ENCODE data around the gene CDK5R2.

CDK5R2 gene

GRCh38 chr2:218990612-218991011 lies 31.1 kb downstream of the CDK5R2 start:
- H3K27me3 Mint-ChIP-seq (ENCODE audit: low read depth) = peaks cover 94% of the 10 kb centered on the region

GRCh38 chr2:218991674-218992168 lies 32.3 kb downstream of the CDK5R2 start:
- H3K27ac Mint-ChIP-seq = no peak overlapping the region
- H3K4me3 Mint-ChIP-seq = no peak overlapping the region
- H3K27me3 Mint-ChIP-seq (ENCODE audit: low read depth) = peaks cover 91% of the 10 kb centered on the region
- no peaks in the 10 kb centered on the region for H3K36me3 Mint-ChIP-seq (ENCODE audit: low read depth)
- H3K9me3 Mint-ChIP-seq = no peaks in the 10 kb centered on the region
- peaks cover 4% of the 10 kb centered on the region for H3K4me1 Mint-ChIP-seq (ENCODE audit: low read depth)

More at GRCh38 chr2:218990612-218991011, 31.1 kb downstream of the CDK5R2 start:
- Mint-ChIP-seq H3K27ac (no peak overlapping the region), H3K4me1 (ENCODE audit: low read depth) (peaks cover 6% of the 10 kb centered on the region), H3K9me3 (no peaks in the 10 kb centered on the region), H3K4me3 (no peak overlapping the region), H3K36me3 (ENCODE audit: low read depth) (no peaks in the 10 kb centered on the region)

- Mint-ChIP-seq H3K9me3 (no peaks in the 10 kb centered on the region), H3K4me1 (ENCODE audit: low read depth) (peaks cover 4% of the 10 kb centered on the region), H3K36me3 (ENCODE audit: low read depth) (no peaks in the 10 kb centered on the region), H3K4me3 (no peak overlapping the region), H3K27ac (no peak overlapping the region), H3K27me3 (ENCODE audit: low read depth) (peaks cover 89% of the 10 kb centered on the region)
Measured at GRCh38 chr2:218992196-218992595, 32.7 kb downstream of the CDK5R2 start.

DNA sequence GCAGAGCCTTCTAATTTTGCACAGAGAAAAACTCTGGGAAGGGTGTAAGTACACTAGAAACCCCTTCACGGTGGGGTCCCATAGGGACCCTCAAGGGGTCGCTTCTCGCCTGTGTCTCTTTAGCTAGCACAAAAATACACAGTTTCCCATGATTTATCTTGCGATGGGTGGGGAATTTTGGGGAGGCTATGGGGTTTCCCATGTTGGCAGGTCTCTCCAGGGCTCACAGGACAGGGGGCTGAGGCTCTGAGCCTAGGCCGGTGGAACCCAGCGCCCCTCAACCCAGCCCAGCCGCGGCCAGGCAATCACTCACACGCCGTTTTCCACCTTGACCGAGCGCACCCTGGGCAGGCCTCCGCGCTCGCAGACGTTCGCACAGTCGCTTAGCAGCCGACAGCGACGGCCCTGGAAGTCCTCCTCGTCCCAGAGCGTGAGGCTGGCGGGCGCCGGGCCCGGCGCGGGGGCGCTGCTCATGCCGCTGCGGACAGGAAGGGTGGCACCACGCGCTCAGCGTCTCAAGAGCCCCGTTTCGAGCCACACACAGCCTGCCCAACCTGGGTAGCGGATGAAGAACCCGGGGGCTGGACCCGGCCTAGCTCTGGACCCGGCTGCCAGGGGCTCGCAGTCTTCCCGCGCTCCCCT lies 33.4 kb downstream of the CDK5R2 start:
- H3K36me3 Mint-ChIP-seq (ENCODE audit: low read depth) = no peaks in the 10 kb centered on the region
- H3K27ac Mint-ChIP-seq = no peak overlapping the region
- no peak overlapping the region for H3K4me3 Mint-ChIP-seq
- peaks cover 86% of the 10 kb centered on the region for H3K27me3 Mint-ChIP-seq (ENCODE audit: low read depth)
- peaks cover 4% of the 10 kb centered on the region for H3K4me1 Mint-ChIP-seq (ENCODE audit: low read depth)
- no peaks in the 10 kb centered on the region for H3K9me3 Mint-ChIP-seq

DNA sequence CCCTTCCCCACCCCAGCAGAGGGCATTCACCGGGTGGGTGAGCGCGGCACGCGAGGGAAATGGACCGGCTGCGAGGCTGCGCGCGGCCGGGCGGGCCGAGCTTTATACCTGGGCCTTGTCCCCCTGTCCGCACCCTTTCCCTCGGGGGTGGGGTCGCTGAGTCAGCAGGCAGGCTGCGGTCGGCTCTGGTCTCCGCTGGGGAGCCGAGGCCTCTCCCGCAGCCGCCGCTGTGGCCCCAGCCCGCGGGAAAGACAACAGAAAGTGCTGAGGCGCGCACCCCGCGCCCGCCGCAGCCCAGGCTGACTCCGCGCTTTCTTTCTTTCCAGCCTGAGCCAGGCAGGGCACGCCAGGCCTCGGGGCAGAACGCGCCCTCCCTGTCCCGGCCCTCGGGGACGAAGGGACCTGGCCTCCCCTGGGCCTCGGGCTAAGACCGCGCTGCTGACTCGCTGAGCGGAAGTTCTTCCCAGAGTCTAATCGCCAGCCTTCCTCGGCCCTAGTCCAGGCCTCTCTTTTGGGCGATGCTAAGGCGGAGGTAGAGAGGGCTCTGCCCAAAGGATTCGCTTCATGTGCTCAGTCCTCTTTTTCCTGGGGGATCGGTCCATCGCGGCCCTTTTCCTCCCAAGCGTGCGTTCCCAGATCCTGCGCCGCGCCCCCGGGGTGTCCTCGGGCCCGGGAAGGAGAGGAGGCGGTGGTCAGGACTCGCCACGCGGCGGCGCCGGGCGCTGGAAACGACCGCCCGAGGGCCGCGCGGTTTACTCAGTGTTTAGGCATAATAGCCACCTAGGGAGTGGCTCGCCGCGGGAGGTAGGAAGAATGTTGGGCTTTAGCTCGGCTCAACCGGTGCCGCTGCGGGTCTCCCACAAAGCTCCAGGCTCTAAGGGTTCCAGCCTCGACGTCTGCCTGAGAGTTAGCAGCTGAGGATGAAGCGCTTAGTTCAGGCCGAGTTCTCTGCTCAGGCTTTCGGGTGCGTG lies 34.2 kb downstream of the CDK5R2 start, which contains the start of gene CRYBA2:
Gene CRYBA2, minus strand, starts transcription at position 78 of the 971 bp plus-strand sequence. CDS start 246 bp downstream, outside the sequence.
- Mint-ChIP-seq H3K27ac (no peak within 1 kb of the TSS), H3K4me3 (no peak within 1 kb of the TSS), H3K36me3 (ENCODE audit: low read depth) (no peaks in the 10 kb centered on the region), H3K4me1 (ENCODE audit: low read depth) (peaks cover 4% of the 10 kb centered on the region), H3K9me3 (no peaks in the 10 kb centered on the region), H3K27me3 (ENCODE audit: low read depth) (peaks cover 86% of the 10 kb centered on the region)

DNA sequence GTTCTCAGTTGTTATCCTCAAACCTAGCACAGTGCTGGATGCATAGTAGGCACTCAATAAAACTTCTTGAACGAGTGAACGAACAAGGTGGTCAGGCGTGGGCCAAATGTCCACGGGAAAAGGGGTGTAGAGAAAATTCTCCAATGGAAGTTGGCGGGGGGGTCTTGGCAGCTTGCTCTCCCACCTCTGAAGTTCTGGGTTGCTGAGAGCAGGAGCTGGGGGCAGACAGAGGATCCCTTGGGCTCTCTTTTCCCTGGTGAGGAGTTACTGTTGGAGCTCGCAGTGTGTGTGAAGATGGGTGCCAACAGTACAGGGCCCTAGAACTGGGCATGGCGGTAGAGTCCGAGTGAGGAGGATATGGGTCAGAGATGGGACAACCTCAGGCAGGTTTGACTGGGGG lies 36.1 kb downstream of the CDK5R2 start:
- no peaks in the 10 kb centered on the region for H3K36me3 Mint-ChIP-seq (ENCODE audit: low read depth)
- H3K27ac Mint-ChIP-seq = no peak overlapping the region
- peaks cover 82% of the 10 kb centered on the region for H3K27me3 Mint-ChIP-seq (ENCODE audit: low read depth)
- H3K4me3 Mint-ChIP-seq = no peak overlapping the region
- peaks cover 4% of the 10 kb centered on the region for H3K4me1 Mint-ChIP-seq (ENCODE audit: low read depth)
- H3K9me3 Mint-ChIP-seq = no peaks in the 10 kb centered on the region

DNA sequence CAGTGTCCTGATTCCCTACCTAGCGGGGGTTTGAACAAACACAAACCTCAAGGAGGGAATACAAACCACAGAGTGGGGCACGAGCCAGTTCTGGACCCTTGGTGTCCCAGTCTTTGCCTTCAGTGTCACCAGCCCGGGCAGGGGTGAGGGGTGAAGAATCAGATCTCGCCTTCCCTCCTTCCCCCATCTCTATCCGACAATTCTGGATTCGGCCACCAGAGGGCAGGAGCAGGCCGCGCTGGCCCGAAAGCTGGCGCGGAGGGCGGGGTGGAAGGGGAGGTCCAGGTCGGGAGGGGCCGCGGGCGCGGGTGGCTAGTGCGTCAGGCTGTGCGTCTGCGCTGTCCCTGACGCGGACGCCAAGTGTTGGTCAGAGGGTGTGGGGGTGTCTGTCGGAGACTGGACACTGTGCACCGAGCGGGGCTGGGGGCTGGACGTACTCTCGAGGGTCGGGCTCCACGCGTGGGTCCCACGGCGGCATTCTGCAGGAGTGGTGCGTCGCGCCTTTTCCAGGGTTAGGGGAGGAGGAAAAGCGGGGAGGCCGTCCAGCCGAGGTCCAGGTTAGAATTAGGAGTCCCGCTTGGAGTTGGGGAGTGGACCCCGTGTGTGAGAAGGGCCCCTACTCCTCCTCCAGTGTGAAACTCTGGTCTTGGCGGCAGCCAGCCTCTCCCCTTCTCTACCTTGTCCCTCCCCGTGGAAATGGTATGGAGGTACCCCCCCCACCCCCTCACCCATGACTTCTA lies 36.7 kb downstream of the CDK5R2 start:
- no peak overlapping the region for H3K27ac Mint-ChIP-seq
- peaks cover 82% of the 10 kb centered on the region for H3K27me3 Mint-ChIP-seq (ENCODE audit: low read depth)
- H3K4me1 Mint-ChIP-seq (ENCODE audit: low read depth) = peaks cover 4% of the 10 kb centered on the region
- no peaks in the 10 kb centered on the region for H3K9me3 Mint-ChIP-seq
- H3K4me3 Mint-ChIP-seq = no peak overlapping the region
- H3K36me3 Mint-ChIP-seq (ENCODE audit: low read depth) = no peaks in the 10 kb centered on the region

DNA sequence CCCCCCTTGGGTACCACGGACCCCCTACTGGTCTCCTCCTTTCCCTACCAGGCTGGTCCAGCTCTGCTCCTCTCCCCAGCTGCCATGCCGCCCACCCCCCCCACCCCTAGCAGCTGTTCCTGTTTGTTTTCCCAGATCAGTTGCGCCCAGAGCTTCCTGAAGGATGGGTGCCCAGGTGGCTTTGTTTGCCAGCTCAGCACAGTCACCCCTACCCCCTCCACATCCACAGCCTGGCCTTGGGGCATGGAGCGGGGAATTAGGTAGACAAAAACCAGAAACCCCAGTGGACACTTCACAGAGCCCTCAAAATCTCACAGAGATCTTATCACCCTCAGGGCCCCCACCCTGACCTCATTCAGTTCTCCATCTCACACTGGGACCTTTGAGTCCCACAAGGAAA lies 37.5 kb downstream of the CDK5R2 start:
- Mint-ChIP-seq H3K4me1 (ENCODE audit: low read depth) (peaks cover 4% of the 10 kb centered on the region), H3K36me3 (ENCODE audit: low read depth) (no peaks in the 10 kb centered on the region), H3K27ac (no peak overlapping the region), H3K4me3 (no peak overlapping the region), H3K27me3 (ENCODE audit: low read depth) (peaks cover 77% of the 10 kb centered on the region), H3K9me3 (no peaks in the 10 kb centered on the region)

DNA sequence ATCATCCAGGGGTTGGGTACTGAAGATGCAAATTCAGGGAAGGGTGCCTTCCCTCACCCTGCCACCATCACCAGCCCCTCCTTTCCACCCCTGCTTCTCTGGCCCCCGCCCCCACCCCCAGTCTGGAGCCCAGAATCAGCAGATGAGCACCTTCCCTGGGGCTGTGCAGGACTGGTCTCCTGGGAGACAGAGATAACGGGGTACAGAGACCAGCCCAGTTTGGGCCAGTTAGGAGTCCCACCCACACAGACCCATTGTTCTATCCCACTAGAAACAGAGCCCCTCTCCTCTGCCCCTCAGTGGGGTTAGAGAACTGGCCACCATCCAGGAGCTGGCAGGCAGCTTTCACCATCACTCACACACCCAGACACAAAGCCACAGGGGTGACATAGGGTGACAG lies 38.3 kb downstream of the CDK5R2 start:
- H3K4me1 Mint-ChIP-seq (ENCODE audit: low read depth) = peaks cover 4% of the 10 kb centered on the region
- no peak overlapping the region for H3K27ac Mint-ChIP-seq
- peaks cover 77% of the 10 kb centered on the region for H3K27me3 Mint-ChIP-seq (ENCODE audit: low read depth)
- no peaks in the 10 kb centered on the region for H3K9me3 Mint-ChIP-seq
- H3K4me3 Mint-ChIP-seq = no peak overlapping the region
- no peaks in the 10 kb centered on the region for H3K36me3 Mint-ChIP-seq (ENCODE audit: low read depth)

DNA sequence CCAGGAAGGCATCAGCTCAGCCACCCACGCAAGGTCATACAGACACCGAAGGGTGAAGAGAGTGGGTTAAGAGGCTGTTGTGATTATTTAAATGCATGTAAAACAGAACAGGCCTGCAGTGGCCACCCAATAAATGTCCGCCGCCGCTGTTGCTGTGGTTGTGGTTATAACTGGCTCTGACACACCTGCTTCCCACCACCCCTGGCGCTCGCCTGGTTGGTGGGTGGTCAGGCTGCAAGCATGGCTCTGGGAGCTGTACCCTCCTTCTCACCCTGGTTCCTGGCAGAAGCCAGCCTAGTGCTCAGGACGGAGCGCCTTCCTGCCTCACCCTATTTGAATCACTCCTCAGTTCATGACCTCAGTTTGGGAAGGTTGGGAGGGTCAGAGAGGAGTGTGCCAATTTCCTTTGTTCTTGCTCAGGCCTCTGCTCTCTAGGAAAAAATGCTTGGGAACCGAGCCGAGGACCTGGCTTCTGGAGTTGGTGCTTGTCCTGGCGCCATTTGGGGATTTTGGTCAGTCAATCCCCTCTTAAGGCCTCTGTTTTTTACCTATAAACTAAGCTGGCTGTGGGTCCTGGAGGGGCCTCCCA lies 39.0 kb downstream of the CDK5R2 start:
- Mint-ChIP-seq H3K27ac (no peak overlapping the region), H3K36me3 (ENCODE audit: low read depth) (no peaks in the 10 kb centered on the region), H3K9me3 (no peaks in the 10 kb centered on the region), H3K4me1 (ENCODE audit: low read depth) (peaks cover 4% of the 10 kb centered on the region), H3K4me3 (no peak overlapping the region), H3K27me3 (ENCODE audit: low read depth) (peaks cover 81% of the 10 kb centered on the region)

DNA sequence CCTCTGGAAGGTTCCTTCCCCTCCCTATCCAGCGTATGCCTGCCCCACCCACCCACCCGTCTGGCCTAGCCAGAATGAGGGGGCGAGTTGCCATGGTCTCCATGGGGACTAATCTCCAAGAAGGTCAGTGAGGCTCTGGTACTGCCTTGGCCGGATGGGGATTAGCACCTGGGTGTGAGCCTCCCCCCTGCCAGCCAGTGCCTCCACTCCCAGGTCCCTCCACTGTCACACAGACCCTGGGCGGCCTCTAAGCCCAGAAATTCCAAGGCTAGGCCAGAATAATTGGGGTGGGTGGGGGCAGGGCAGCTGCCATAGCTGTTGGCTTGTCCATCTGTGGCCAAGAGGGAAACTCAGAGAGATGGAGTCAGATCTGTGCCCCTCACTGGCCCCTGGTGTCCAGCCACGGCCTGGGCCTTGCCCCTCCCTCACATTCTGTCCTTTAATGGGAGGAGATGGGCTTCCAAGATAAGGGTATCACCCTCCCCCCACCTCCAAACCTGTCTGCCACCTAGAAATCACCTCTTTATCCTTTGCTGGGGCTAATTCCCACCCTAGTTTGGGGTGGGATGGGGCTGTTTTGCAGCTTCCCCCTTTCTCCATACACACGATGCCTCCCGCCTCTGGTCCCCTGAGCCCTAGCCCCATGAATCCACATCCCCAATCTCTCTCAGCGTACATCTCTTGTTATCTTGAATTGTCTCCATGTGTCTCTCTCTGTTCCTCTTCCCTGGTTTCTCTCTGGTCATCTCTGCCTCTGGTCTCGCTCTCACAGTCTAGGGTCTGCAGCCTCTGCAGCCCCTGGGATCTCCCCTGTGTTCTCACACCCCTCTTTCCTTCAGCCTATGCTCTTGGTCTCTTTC lies 39.8 kb downstream of the CDK5R2 start:
- H3K27me3 Mint-ChIP-seq (ENCODE audit: low read depth) = peaks cover 81% of the 10 kb centered on the region
- H3K4me3 Mint-ChIP-seq = no peak overlapping the region
- no peaks in the 10 kb centered on the region for H3K36me3 Mint-ChIP-seq (ENCODE audit: low read depth)
- H3K4me1 Mint-ChIP-seq (ENCODE audit: low read depth) = peaks cover 4% of the 10 kb centered on the region
- no peaks in the 10 kb centered on the region for H3K9me3 Mint-ChIP-seq
- no peak overlapping the region for H3K27ac Mint-ChIP-seq

- no peaks in the 10 kb centered on the region for H3K36me3 Mint-ChIP-seq (ENCODE audit: low read depth)
- no peaks in the 10 kb centered on the region for H3K9me3 Mint-ChIP-seq
- H3K4me1 Mint-ChIP-seq (ENCODE audit: low read depth) = peaks cover 4% of the 10 kb centered on the region
- no peak overlapping the region for H3K4me3 Mint-ChIP-seq
- H3K27me3 Mint-ChIP-seq (ENCODE audit: low read depth) = peaks cover 81% of the 10 kb centered on the region
- no peak overlapping the region for H3K27ac Mint-ChIP-seq
Measured at GRCh38 chr2:218999881-219000568, 40.6 kb downstream of the CDK5R2 start.

- Mint-ChIP-seq H3K27ac (no peak overlapping the region), H3K27me3 (ENCODE audit: low read depth) (peaks cover 81% of the 10 kb centered on the region), H3K36me3 (ENCODE audit: low read depth) (no peaks in the 10 kb centered on the region), H3K9me3 (no peaks in the 10 kb centered on the region), H3K4me3 (no peak overlapping the region), H3K4me1 (ENCODE audit: low read depth) (peaks cover 1% of the 10 kb centered on the region)
Measured at GRCh38 chr2:219000569-219000960, 41.1 kb downstream of the CDK5R2 start.

Measured in T-helper 1 cell treated with Interleukin-12 subunit alpha and Interleukin-12 subunit beta and Interleukin-4 antibody, amounts not matched to agents 30 μg/mL and 1 μg/mL, for 36 hours (primary cell).